OCI-LY1 (cell line): ENCODE measurements around the gene C18orf63.

Source experiments
- CTCF ChIP-seq: fragments of 200-600 bp; sonication (generic), shearing (Covaris generic); IDR thresholded peaks from 2 replicates; pipeline ENCODE4 v1.5.1; 2017; ENCODE audit warnings: mild to moderate bottlenecking, antibody characterized with exemption, low read length, moderate library complexity, mixed read lengths
- EZH2 ChIP-seq: fragments of 200-600 bp; sonication (generic), shearing (Covaris generic); IDR thresholded peaks from 2 replicates; pipeline ENCODE4 v1.8.0; 2017; ENCODE audit warnings: borderline replicate concordance, mixed run types, mild to moderate bottlenecking, antibody characterized with exemption, low read length, moderate library complexity, mixed read lengths

GRCh38 chr18:74337155-74337911 is 21.7 kb downstream of the C18orf63 start:
- no peak for TF ChIP-seq CTCF
- TF ChIP-seq EZH2: no peak
